ENCODE data around the gene TNK2.

Gene TNK2

GRCh38 chr3:195883160-195883559 lies 25.2 kb downstream of the TNK2 start:
- no peak for DNase-seq
- H3K27ac Mint-ChIP-seq, result peak overlapping the region; percentile 51
- peaks cover 4% of the 10 kb centered on the region for H3K27me3 Mint-ChIP-seq (ENCODE audit: low read depth, poor library complexity)
- peaks cover 4% of the 10 kb centered on the region for H3K36me3 Mint-ChIP-seq (ENCODE audit: low read depth)
- no peak for TF ChIP-seq CTCF (IDR thresholded peaks at IDR 0.05)
- peaks cover 35% of the 10 kb centered on the region for H3K4me1 Mint-ChIP-seq
- H3K4me3 Mint-ChIP-seq, result no peak overlapping the region
- H3K9me3 Mint-ChIP-seq, result no peaks in the 10 kb centered on the region

DNA sequence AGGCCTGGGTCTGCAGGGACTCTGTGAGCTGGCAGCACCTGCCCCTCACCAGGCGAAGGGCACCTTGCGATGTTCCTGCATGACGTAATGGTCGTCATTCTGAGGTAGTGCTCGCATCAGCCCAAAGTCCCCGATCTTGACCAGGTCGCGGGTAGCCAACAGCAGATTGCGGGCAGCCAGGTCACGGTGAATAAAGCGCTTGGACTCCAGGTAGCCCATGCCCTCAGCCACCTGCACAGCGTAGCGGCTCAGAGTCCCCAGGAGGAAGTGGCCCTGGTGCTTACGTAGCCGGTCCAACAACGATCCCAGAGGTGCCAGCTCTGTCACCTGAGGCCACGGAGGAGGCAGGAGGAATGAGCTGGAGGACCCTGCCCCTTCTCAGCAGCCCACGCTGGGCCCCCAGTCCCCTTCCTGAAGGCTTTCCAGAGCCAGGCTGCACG lies 26.3 kb downstream of the TNK2 start:
- H3K4me3 Mint-ChIP-seq, result no peak overlapping the region
- H3K27me3 Mint-ChIP-seq (ENCODE audit: low read depth, poor library complexity), result peaks cover 4% of the 10 kb centered on the region
- H3K4me1 Mint-ChIP-seq, result peaks cover 25% of the 10 kb centered on the region
- H3K27ac Mint-ChIP-seq, result no peak overlapping the region
- H3K9me3 Mint-ChIP-seq, result no peaks in the 10 kb centered on the region
- DNase-seq, result no peak
- peaks cover 4% of the 10 kb centered on the region for H3K36me3 Mint-ChIP-seq (ENCODE audit: low read depth)
- no peak for TF ChIP-seq CTCF (IDR thresholded peaks at IDR 0.05)

GRCh38 chr3:195881276-195881988 lies 26.9 kb downstream of the TNK2 start:
- no peak overlapping the region for H3K4me3 Mint-ChIP-seq
- peaks cover 4% of the 10 kb centered on the region for H3K36me3 Mint-ChIP-seq (ENCODE audit: low read depth)
- peaks cover 19% of the 10 kb centered on the region for H3K4me1 Mint-ChIP-seq
- H3K9me3 Mint-ChIP-seq, result no peaks in the 10 kb centered on the region
- DNase-seq, result no peak
- no peak overlapping the region for H3K27ac Mint-ChIP-seq
- peaks cover 4% of the 10 kb centered on the region for H3K27me3 Mint-ChIP-seq (ENCODE audit: low read depth, poor library complexity)
- no peak for TF ChIP-seq CTCF (IDR thresholded peaks at IDR 0.05)

DNA sequence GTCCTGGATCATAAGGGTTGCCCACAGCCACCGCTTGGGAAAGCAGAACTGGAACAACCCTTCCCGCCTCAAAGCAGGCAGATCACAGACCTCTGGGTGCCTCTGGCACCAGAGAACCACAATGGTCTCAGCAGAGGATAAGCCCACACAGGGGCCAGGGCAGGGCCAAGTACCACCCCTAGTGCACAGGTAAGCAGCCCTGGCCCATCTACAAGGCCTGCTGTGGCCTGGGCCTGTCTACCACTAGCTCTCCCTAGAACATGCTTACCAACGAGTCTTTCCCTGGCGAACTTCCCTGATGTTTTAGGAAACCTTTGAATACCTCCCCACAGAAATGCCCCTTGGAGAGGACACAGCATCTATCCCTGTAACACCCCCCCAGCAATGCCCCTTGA lies 28.3 kb downstream of the TNK2 start:
- no peak for TF ChIP-seq CTCF (IDR thresholded peaks at IDR 0.05)
- Mint-ChIP-seq H3K27me3 (ENCODE audit: low read depth, poor library complexity) (peaks cover 4% of the 10 kb centered on the region), H3K4me3 (no peak overlapping the region), H3K36me3 (ENCODE audit: low read depth) (peaks cover 11% of the 10 kb centered on the region), H3K9me3 (no peaks in the 10 kb centered on the region), H3K27ac (no peak overlapping the region), H3K4me1 (peaks cover 9% of the 10 kb centered on the region)
- DNase-seq, result no peak

DNA sequence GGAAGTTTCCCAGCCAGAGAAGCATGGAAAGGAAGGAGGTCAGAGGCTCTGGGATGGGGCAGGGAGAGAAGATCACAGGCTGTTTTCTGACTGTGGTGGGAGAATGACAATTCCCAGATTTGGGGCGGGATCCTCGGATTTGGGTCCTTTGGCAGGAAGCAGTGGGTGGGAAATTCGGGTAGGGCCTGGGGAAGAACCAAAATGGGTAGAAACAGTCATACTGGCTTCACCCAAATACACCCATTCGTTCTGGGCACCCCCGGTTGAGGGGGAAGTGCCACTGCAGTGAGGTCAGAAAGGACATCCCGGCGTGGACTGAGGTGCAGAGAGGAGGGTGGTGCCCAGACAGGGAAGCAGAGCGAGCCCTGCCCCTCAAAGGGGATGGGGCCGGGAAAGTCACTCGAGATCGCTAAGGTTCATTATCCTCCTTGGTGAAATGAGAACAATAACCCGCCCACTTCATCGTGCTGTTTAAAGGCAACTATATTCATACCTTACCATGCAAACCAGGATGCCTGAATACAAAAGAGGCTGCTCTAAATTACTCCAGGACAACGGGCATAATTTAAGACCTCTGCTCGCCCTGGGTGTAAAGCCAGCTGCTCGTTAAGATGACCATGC lies 28.8 kb downstream of the TNK2 start:
- Mint-ChIP-seq H3K27me3 (ENCODE audit: low read depth, poor library complexity) (peaks cover 4% of the 10 kb centered on the region), H3K36me3 (ENCODE audit: low read depth) (peaks cover 11% of the 10 kb centered on the region), H3K4me1 (peaks cover 8% of the 10 kb centered on the region), H3K27ac (peak overlapping the region; percentile 62), H3K4me3 (no peak overlapping the region), H3K9me3 (no peaks in the 10 kb centered on the region)
- DNase-seq, result no peak
- TF ChIP-seq CTCF (IDR thresholded peaks at IDR 0.05), result no peak
